Chondrocyte (in vitro differentiated cells): ENCODE results near the gene SNAPC4. TPM values are rescaled to one million over a fixed set of nuclear protein-coding genes. Genes with fewer than 3 reads are reported as not detected.
"Not testable (repeated sequence)": the region's sequence is repeated elsewhere in the genome, so short reads cannot be mapped to it uniquely, and the experiment has no call there.

Experiments
- DNase-seq: peaks from one replicate; pipeline ENCODE4 v3.0.0; 2021; ENCODE audit warnings: mixed read lengths, low spot score
- H3K27ac Mint-ChIP-seq: one replicate; pipeline ENCODE4 v1.8.0; 2021; ENCODE audit warnings: mild to moderate bottlenecking, moderate library complexity, mixed read lengths; ENCODE audit not compliant: unreplicated experiment
- H3K27me3 Mint-ChIP-seq: 2 replicates; pipeline ENCODE4 v1.8.0; 2021; ENCODE audit warnings: low read depth, mixed read lengths
- H3K36me3 Mint-ChIP-seq: 2 replicates; pipeline ENCODE4 v1.8.0; 2021; ENCODE audit warnings: low read depth, mixed read lengths
- H3K4me1 Mint-ChIP-seq: 2 replicates; pipeline ENCODE4 v1.8.0; 2021; ENCODE audit warnings: low read depth, mild to moderate bottlenecking, mixed read lengths
- H3K4me3 Mint-ChIP-seq: one replicate; pipeline ENCODE4 v1.8.0; 2021; ENCODE audit warnings: mild to moderate bottlenecking, moderate library complexity, mixed read lengths; ENCODE audit not compliant: unreplicated experiment
- H3K9me3 Mint-ChIP-seq: 2 replicates; pipeline ENCODE4 v1.8.0; 2021; ENCODE audit warnings: low read depth, mixed read lengths
- total RNA-seq: library from RNA; stranded (reverse); gene quantifications from 3 replicates; pipeline ENCODE4 v1.2.1, GENCODE V29; 2021
- TF ChIP-seq, protein P1 (sequence below): fragments of 200-600 bp; sonication (generic); IDR thresholded peaks from 2 replicates; pipeline ENCODE4 v1.5.0; 2021; ENCODE audit warnings: antibody characterized with exemption, mild to moderate bottlenecking, moderate library complexity

SNAPC4 gene
- total RNA-seq, 1 donor from 2014 or later, result 7.9 TPM

DNA sequence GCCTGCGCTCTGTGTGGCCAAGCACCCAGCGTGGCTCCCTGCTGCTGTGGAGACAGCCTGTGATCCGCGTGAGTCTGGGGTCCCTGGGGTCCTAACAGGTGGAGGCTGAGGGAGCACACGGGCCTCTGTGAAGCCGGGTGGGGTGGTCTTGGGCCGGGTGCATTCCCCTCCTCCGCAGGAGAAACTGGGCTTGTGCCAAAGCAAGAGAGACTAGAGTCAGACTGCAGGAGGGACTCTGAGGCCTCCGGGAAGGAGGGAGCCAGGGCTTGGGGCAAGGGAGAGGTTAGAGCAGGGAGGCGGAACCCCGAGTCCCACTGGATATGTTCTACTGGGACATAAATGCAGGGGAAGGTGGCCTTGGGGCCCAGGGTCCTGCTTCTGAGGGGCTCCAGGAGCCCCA lies 46.9 kb downstream of the SNAPC4 start:
- DNase-seq, result no peak
- TF ChIP-seq, protein P1, sequence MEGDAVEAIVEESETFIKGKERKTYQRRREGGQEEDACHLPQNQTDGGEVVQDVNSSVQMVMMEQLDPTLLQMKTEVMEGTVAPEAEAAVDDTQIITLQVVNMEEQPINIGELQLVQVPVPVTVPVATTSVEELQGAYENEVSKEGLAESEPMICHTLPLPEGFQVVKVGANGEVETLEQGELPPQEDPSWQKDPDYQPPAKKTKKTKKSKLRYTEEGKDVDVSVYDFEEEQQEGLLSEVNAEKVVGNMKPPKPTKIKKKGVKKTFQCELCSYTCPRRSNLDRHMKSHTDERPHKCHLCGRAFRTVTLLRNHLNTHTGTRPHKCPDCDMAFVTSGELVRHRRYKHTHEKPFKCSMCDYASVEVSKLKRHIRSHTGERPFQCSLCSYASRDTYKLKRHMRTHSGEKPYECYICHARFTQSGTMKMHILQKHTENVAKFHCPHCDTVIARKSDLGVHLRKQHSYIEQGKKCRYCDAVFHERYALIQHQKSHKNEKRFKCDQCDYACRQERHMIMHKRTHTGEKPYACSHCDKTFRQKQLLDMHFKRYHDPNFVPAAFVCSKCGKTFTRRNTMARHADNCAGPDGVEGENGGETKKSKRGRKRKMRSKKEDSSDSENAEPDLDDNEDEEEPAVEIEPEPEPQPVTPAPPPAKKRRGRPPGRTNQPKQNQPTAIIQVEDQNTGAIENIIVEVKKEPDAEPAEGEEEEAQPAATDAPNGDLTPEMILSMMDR, result no peak
- Mint-ChIP-seq H3K36me3 (no peaks in the 10 kb centered on the region), H3K9me3 (no peaks in the 10 kb centered on the region), H3K4me3 (no peak overlapping the region), H3K27ac (no peak overlapping the region), H3K4me1 (peaks cover 11% of the 10 kb centered on the region), H3K27me3 (no peaks in the 10 kb centered on the region)

DNA sequence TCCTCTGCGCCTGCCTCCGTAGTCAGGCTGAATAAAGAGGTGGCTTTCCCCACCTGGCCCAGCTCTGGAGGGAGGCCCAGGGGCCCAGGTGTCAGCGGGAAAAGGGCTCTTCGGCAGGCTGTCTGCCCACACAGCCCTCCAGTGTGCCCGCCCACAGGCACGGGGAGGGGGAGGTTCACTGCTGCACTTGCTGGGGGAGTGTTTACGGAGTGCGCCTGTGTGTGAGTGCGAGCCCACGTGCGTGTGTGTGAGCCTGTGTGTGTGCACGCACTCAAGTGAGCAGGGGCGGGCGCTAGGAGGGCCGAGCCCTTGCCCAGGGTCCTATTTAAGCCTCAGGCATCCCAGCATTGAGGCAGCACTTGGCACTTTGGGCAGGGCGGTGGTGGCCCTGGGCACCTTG lies 47.3 kb downstream of the SNAPC4 start:
- Mint-ChIP-seq H3K9me3 (no peaks in the 10 kb centered on the region), H3K4me3 (no peak overlapping the region), H3K27ac (no peak overlapping the region), H3K4me1 (peaks cover 11% of the 10 kb centered on the region), H3K27me3 (no peaks in the 10 kb centered on the region), H3K36me3 (no peaks in the 10 kb centered on the region)
- TF ChIP-seq, protein P1, result no peak
- DNase-seq, result no peak

DNA sequence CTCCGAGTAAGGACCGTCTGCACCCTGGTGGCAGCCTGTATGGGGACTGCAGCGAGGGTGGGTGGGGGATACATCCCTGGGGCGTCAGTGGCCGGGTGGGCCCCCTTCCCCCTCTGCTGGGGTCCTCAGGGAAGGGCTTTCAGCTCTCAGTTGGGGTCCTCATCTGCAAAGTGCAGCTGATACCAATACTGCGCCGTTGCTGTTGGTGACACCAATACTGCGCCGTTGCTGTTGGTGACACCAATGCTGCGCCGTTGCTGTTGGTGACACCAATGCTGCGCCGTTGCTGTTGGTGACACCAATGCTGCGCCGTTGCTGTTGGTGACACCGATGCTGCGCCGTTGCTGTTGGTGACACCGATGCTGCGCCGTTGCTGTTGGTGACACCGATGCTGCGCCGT lies 48.1 kb downstream of the SNAPC4 start:
- not testable (repeated sequence) for DNase-seq, H3K4me3 Mint-ChIP-seq, H3K36me3 Mint-ChIP-seq, H3K9me3 Mint-ChIP-seq, H3K27me3 Mint-ChIP-seq, H3K27ac Mint-ChIP-seq
- H3K4me1 Mint-ChIP-seq, result peaks cover 11% of the 10 kb centered on the region

DNA sequence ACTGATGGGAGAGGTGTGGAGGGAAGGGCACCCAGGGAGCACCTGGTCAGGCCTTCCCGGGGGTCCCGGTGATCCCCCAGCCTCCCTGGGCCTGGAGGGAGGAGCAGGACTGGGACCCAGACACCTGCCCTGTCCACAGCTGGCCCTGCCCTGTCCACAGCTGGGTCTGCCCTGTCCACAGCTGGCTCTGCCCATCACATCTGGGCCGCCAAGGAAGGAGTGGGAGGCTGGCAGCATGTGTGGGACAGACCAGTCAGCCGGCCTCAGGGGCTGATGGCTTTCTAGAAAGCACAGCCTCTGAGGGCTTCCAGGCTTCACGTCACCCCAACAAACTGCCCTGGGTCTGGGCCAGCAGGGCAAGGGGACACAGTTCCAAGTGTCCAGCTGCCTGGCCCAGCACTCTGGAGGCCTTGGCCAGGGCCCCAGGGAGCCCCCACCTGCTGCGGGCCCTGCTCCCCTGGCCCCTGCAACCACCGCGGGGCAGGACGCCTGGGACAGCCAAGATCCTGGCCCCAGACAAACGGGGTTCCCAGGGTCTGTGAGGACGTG lies 48.6 kb downstream of the SNAPC4 start:
- TF ChIP-seq, protein P1, result no peak
- no peaks in the 10 kb centered on the region for H3K27me3 Mint-ChIP-seq
- H3K9me3 Mint-ChIP-seq, result no peaks in the 10 kb centered on the region
- H3K27ac Mint-ChIP-seq, result no peak overlapping the region
- no peak overlapping the region for H3K4me3 Mint-ChIP-seq
- no peak for DNase-seq
- H3K36me3 Mint-ChIP-seq, result no peaks in the 10 kb centered on the region
- peaks cover 11% of the 10 kb centered on the region for H3K4me1 Mint-ChIP-seq

Other genes with a start within 250 kb of the SNAPC4 start
- gene LHX3, start 195.0 kb downstream of the SNAPC4 start, total RNA-seq, result not detected in 3 replicates
- 14.3 to 17.1 TPM (median 15.3 TPM) in 3 replicates for gene QSOX2, start 154.4 kb downstream of the SNAPC4 start, total RNA-seq
- not detected in 3 replicates for gene CCDC187, start 96.1 kb downstream of the SNAPC4 start, total RNA-seq
- 25.3 to 43.5 TPM (median 40.0 TPM) in 3 replicates for gene GPSM1, start 72.6 kb downstream of the SNAPC4 start, total RNA-seq
- 16.4 to 19.9 TPM (median 17.7 TPM) in 3 replicates for gene DNLZ, start 36.4 kb downstream of the SNAPC4 start, total RNA-seq
- gene CARD9, start 26.5 kb downstream of the SNAPC4 start, total RNA-seq, result 0.22 to 2.4 TPM (median 1.9 TPM) in 3 replicates
- gene ENTR1, start 10.4 kb upstream of the SNAPC4 start, total RNA-seq, result 49.6 to 52.9 TPM (median 52.5 TPM) in 3 replicates
- 42.5 to 64.8 TPM (median 43.9 TPM) in 3 replicates for gene PMPCA, start 10.5 kb upstream of the SNAPC4 start, total RNA-seq
- 12.9 to 14.1 TPM (median 13.2 TPM) in 3 replicates for gene INPP5E, start 39.7 kb upstream of the SNAPC4 start, total RNA-seq
- gene SEC16A, start 82.9 kb upstream of the SNAPC4 start, total RNA-seq, result 91.7 to 95.7 TPM (median 93.4 TPM) in 3 replicates
- gene NOTCH1, start 145.9 kb upstream of the SNAPC4 start, total RNA-seq, result 11.6 to 28.7 TPM (median 27.5 TPM) in 3 replicates